Pulmonary artery endothelial cell (primary cell): ENCODE measurements around the gene NNT. TPM values are rescaled to one million over a fixed set of nuclear protein-coding genes. Genes with fewer than 3 reads are reported as not detected.
"Not testable (repeated sequence)": the region's sequence is repeated elsewhere in the genome, so short reads cannot be mapped to it uniquely, and the experiment has no call there.

ENCODE experiments used
- DNase-seq: peaks from one replicate; pipeline ENCODE4 v3.0.0-alpha.2; 2011; ENCODE audit warnings: low read depth, low spot score
- total RNA-seq: library from RNA; depleted of rRNA; stranded (reverse); fragments of >200 nt; gene quantifications from 2 replicates; pipeline ENCODE4 v1.2.3, GENCODE V29; 2014

The NNT gene
- 61.9 and 79.3 TPM in 2 replicates for total RNA-seq

GRCh38 chr5:43602461-43603343, at the start of gene NNT:
TSS of gene NNT (plus strand) at chr5:43603180. CDS start at chr5:43609196, 6,016 bp downstream.
- DNase-seq: no peak

GRCh38 chr5:43553381-43553780, 49.6 kb upstream of the NNT start:
- no peak for DNase-seq

GRCh38 chr5:43554497-43554896, 48.5 kb upstream of the NNT start:
- DNase-seq: no peak

GRCh38 chr5:43555895-43556606, 46.9 kb upstream of the NNT start:
- DNase-seq: no peak

GRCh38 chr5:43556607-43556856, 46.4 kb upstream of the NNT start:
- not testable (repeated sequence) for DNase-seq

GRCh38 chr5:43556857-43557542, 46.0 kb upstream of the NNT start, which contains the start of gene PAIP1:
TSS of gene PAIP1 (minus strand) at chr5:43557077. CDS start at chr5:43556846, 231 bp downstream.
- peak; percentile 63 for DNase-seq

GRCh38 chr5:43560128-43560527, 42.9 kb upstream of the NNT start:
- no peak for DNase-seq

GRCh38 chr5:43561356-43561755, 41.6 kb upstream of the NNT start:
- DNase-seq: no peak

- DNase-seq: no peak
These were observed 39.7 kb upstream of the NNT start for GRCh38 chr5:43563321-43563720.

GRCh38 chr5:43564289-43564850, 38.6 kb upstream of the NNT start:
- no peak for DNase-seq

GRCh38 chr5:43565043-43565442, 37.9 kb upstream of the NNT start:
- DNase-seq: no peak

GRCh38 chr5:43567967-43568366, 35.0 kb upstream of the NNT start:
- DNase-seq: no peak

GRCh38 chr5:43569236-43569746, 33.7 kb upstream of the NNT start:
- no peak for DNase-seq

GRCh38 chr5:43570450-43571158, 32.4 kb upstream of the NNT start:
- DNase-seq: no peak

- DNase-seq: no peak
These were observed 31.7 kb upstream of the NNT start for GRCh38 chr5:43571237-43571636.

- DNase-seq: no peak
These were observed 30.6 kb upstream of the NNT start for GRCh38 chr5:43572357-43572756.

GRCh38 chr5:43573058-43573457, 29.9 kb upstream of the NNT start:
- DNase-seq: no peak

GRCh38 chr5:43580402-43581210, 22.4 kb upstream of the NNT start:
- DNase-seq: not testable (repeated sequence)

- no peak for DNase-seq
These were observed 21.6 kb upstream of the NNT start for GRCh38 chr5:43581398-43581797.
